Activated gamma-delta T cell treated with anti-CD3 and anti-CD28 coated beads, Interleukin-2, amount 50 U/mL, for 16 hours (primary cell): ENCODE data around the gene ATP6V1F.

Experiments
- DNase-seq: peaks from one replicate; pipeline ENCODE4 v3.0.0-alpha.2; 2020; ENCODE audit warnings: low read depth

Gene ATP6V1F

GRCh38 chr7:128835790-128836641 lies 26.6 kb upstream of the ATP6V1F start:
- no peak for DNase-seq

- DNase-seq, result no peak
Observed at GRCh38 chr7:128836729-128837348, 25.8 kb upstream of the ATP6V1F start.

- no peak for DNase-seq
Observed at GRCh38 chr7:128837521-128837921, 25.1 kb upstream of the ATP6V1F start.

- no peak for DNase-seq
Observed at GRCh38 chr7:128838109-128838779, 24.4 kb upstream of the ATP6V1F start.

- DNase-seq, result no peak
Observed at GRCh38 chr7:128838981-128839731, 23.5 kb upstream of the ATP6V1F start.

- no peak for DNase-seq
Observed at GRCh38 chr7:128839751-128840177, 22.9 kb upstream of the ATP6V1F start.

- DNase-seq, result no peak
Observed at GRCh38 chr7:128840326-128841170, 22.1 kb upstream of the ATP6V1F start.

GRCh38 chr7:128841171-128841690 lies 21.4 kb upstream of the ATP6V1F start:
- DNase-seq, result no peak

GRCh38 chr7:128841921-128842673 lies 20.6 kb upstream of the ATP6V1F start:
- peak; percentile 32 for DNase-seq

- DNase-seq, result no peak
Observed at GRCh38 chr7:128842674-128843641, 19.7 kb upstream of the ATP6V1F start.

GRCh38 chr7:128843938-128844621 lies 18.6 kb upstream of the ATP6V1F start:
- DNase-seq, result no peak

GRCh38 chr7:128844777-128845311 lies 17.8 kb upstream of the ATP6V1F start:
- no peak for DNase-seq

- no peak for DNase-seq
Observed at GRCh38 chr7:128845475-128845874, 17.2 kb upstream of the ATP6V1F start.

- no peak for DNase-seq
Observed at GRCh38 chr7:128845987-128846386, 16.7 kb upstream of the ATP6V1F start.

GRCh38 chr7:128846781-128847444 lies 15.7 kb upstream of the ATP6V1F start:
- DNase-seq, result no peak

GRCh38 chr7:128847721-128848211 lies 14.9 kb upstream of the ATP6V1F start:
- DNase-seq, result no peak
